ENCODE results near the gene SCUBE3. TPM values are rescaled to one million over a fixed set of nuclear protein-coding genes. Genes with fewer than 3 reads are reported as not detected.

Gene SCUBE3
- total RNA-seq, 1 experiment from 2014 or later: 0.50 TPM

- in situ Hi-C loops (cut with HindIII; ENCODE audit: low pct_unique_long_range_greater_than_20kb, low sequenced_read_pairs): no loop called here
- no peak for DNase-seq (ENCODE audit: low read depth, low spot score)
Observed at GRCh38 chr6:35178932-35179832, 34.6 kb upstream of the SCUBE3 start.

GRCh38 chr6:35179901-35180535 lies 33.7 kb upstream of the SCUBE3 start:
- in situ Hi-C loops (cut with HindIII; ENCODE audit: low pct_unique_long_range_greater_than_20kb, low sequenced_read_pairs): no loop called here
- DNase-seq (ENCODE audit: low read depth, low spot score): no peak

GRCh38 chr6:35181308-35181932 lies 32.3 kb upstream of the SCUBE3 start:
- in situ Hi-C loops (cut with HindIII; ENCODE audit: low pct_unique_long_range_greater_than_20kb, low sequenced_read_pairs): no loop called here

GRCh38 chr6:35181933-35182612 lies 31.7 kb upstream of the SCUBE3 start:
- in situ Hi-C loops (cut with HindIII; ENCODE audit: low pct_unique_long_range_greater_than_20kb, low sequenced_read_pairs): no loop called here
- DNase-seq (ENCODE audit: low read depth, low spot score): no peak

More at GRCh38 chr6:35181308-35181932, 32.3 kb upstream of the SCUBE3 start:
- no peak for DNase-seq (ENCODE audit: low read depth, low spot score)

- no peak for DNase-seq (ENCODE audit: low read depth, low spot score)
- in situ Hi-C loops (cut with HindIII; ENCODE audit: low pct_unique_long_range_greater_than_20kb, low sequenced_read_pairs): no loop called here
Observed at GRCh38 chr6:35183281-35183680, 30.5 kb upstream of the SCUBE3 start.

- DNase-seq (ENCODE audit: low read depth, low spot score): no peak
- in situ Hi-C loops (cut with HindIII; ENCODE audit: low pct_unique_long_range_greater_than_20kb, low sequenced_read_pairs): no loop called here
Observed at GRCh38 chr6:35183935-35184334, 29.8 kb upstream of the SCUBE3 start.

GRCh38 chr6:35184580-35185301 lies 29.0 kb upstream of the SCUBE3 start:
- DNase-seq (ENCODE audit: low read depth, low spot score): no peak
- in situ Hi-C loops (cut with HindIII; ENCODE audit: low pct_unique_long_range_greater_than_20kb, low sequenced_read_pairs): no loop called here

- in situ Hi-C loops (cut with HindIII; ENCODE audit: low pct_unique_long_range_greater_than_20kb, low sequenced_read_pairs): no loop called here
- no peak for DNase-seq (ENCODE audit: low read depth, low spot score)
Observed at GRCh38 chr6:35185302-35185681, 28.5 kb upstream of the SCUBE3 start.

- no peak for DNase-seq (ENCODE audit: low read depth, low spot score)
- in situ Hi-C loops (cut with HindIII; ENCODE audit: low pct_unique_long_range_greater_than_20kb, low sequenced_read_pairs): no loop called here
Observed at GRCh38 chr6:35185971-35186370, 27.8 kb upstream of the SCUBE3 start.

- in situ Hi-C loops (cut with HindIII; ENCODE audit: low pct_unique_long_range_greater_than_20kb, low sequenced_read_pairs): no loop called here
- no peak for DNase-seq (ENCODE audit: low read depth, low spot score)
Observed at GRCh38 chr6:35186571-35186970, 27.2 kb upstream of the SCUBE3 start.

- in situ Hi-C loops (cut with HindIII; ENCODE audit: low pct_unique_long_range_greater_than_20kb, low sequenced_read_pairs): no loop called here
- no peak for DNase-seq (ENCODE audit: low read depth, low spot score)
Observed at GRCh38 chr6:35188886-35189285, 24.9 kb upstream of the SCUBE3 start.

- no peak for DNase-seq (ENCODE audit: low read depth, low spot score)
- in situ Hi-C loops (cut with HindIII; ENCODE audit: low pct_unique_long_range_greater_than_20kb, low sequenced_read_pairs): no loop called here
Observed at GRCh38 chr6:35190306-35190705, 23.4 kb upstream of the SCUBE3 start.

- in situ Hi-C loops (cut with HindIII; ENCODE audit: low pct_unique_long_range_greater_than_20kb, low sequenced_read_pairs): no loop called here
- no peak for DNase-seq (ENCODE audit: low read depth, low spot score)
Observed at GRCh38 chr6:35191889-35192288, 21.9 kb upstream of the SCUBE3 start.

GRCh38 chr6:35192301-35192860 lies 21.4 kb upstream of the SCUBE3 start:
- DNase-seq (ENCODE audit: low read depth, low spot score): no peak
- in situ Hi-C loops (cut with HindIII; ENCODE audit: low pct_unique_long_range_greater_than_20kb, low sequenced_read_pairs): no loop called here

- in situ Hi-C loops (cut with HindIII; ENCODE audit: low pct_unique_long_range_greater_than_20kb, low sequenced_read_pairs): no loop called here
Observed at GRCh38 chr6:35194390-35194789, 19.4 kb upstream of the SCUBE3 start.

GRCh38 chr6:35195120-35195780 lies 18.5 kb upstream of the SCUBE3 start:
- in situ Hi-C loops (cut with HindIII; ENCODE audit: low pct_unique_long_range_greater_than_20kb, low sequenced_read_pairs): no loop called here
- no peak for DNase-seq (ENCODE audit: low read depth, low spot score)

More at GRCh38 chr6:35194390-35194789, 19.4 kb upstream of the SCUBE3 start:
- no peak for DNase-seq (ENCODE audit: low read depth, low spot score)

- in situ Hi-C loops (cut with HindIII; ENCODE audit: low pct_unique_long_range_greater_than_20kb, low sequenced_read_pairs): no loop called here
- DNase-seq (ENCODE audit: low read depth, low spot score): no peak
Observed at GRCh38 chr6:35197196-35197595, 16.6 kb upstream of the SCUBE3 start.

Data from SK-MEL-5 (cell line).